Ectodermal cell (in vitro differentiated cells): Measurements from ENCODE around the gene PHC1.
A peak's percentile ranks its signal among the peaks of the same experiment; 100 is the strongest.

Source experiments
- H3K27ac ChIP-seq: 2 replicates; pipeline ENCODE4 v1.7.0; 2013; ENCODE audit warnings: mild to moderate bottlenecking, low read depth, low read length; ENCODE audit not compliant: insufficient read depth, poor library complexity, severe bottlenecking
- H3K27me3 ChIP-seq: 2 replicates; pipeline ENCODE4 v1.7.0; 2013; ENCODE audit warnings: mild to moderate bottlenecking, low read length; ENCODE audit not compliant: insufficient read depth, control insufficient read depth, poor library complexity, severe bottlenecking
- H3K36me3 ChIP-seq: one replicate; pipeline ENCODE4 v1.7.0; 2013; ENCODE audit warnings: low read length; ENCODE audit not compliant: control insufficient read depth, insufficient read depth
- H3K4me1 ChIP-seq: one replicate; pipeline ENCODE4 v1.7.0; 2013; ENCODE audit warnings: low read length; ENCODE audit not compliant: control insufficient read depth, insufficient read depth
- H3K4me3 ChIP-seq: 2 replicates; pipeline ENCODE4 v1.7.0; 2013; ENCODE audit warnings: low read depth, low read length, control low read depth; ENCODE audit not compliant: insufficient read depth
- H3K9me3 ChIP-seq: 2 replicates; pipeline ENCODE4 v1.7.0; 2013; ENCODE audit warnings: mild to moderate bottlenecking, low read length, moderate library complexity; ENCODE audit not compliant: control insufficient read depth
- WGBS, 2 experiments: methylation state at CpG; one replicate each; pipeline ENCODE4 v1.1.7; 2013; ENCODE audit warnings: missing lambda C conversion rate in 2 of 2; 5-methylcytosine and 5-hydroxymethylcytosine counted together

The PHC1 gene

DNA sequence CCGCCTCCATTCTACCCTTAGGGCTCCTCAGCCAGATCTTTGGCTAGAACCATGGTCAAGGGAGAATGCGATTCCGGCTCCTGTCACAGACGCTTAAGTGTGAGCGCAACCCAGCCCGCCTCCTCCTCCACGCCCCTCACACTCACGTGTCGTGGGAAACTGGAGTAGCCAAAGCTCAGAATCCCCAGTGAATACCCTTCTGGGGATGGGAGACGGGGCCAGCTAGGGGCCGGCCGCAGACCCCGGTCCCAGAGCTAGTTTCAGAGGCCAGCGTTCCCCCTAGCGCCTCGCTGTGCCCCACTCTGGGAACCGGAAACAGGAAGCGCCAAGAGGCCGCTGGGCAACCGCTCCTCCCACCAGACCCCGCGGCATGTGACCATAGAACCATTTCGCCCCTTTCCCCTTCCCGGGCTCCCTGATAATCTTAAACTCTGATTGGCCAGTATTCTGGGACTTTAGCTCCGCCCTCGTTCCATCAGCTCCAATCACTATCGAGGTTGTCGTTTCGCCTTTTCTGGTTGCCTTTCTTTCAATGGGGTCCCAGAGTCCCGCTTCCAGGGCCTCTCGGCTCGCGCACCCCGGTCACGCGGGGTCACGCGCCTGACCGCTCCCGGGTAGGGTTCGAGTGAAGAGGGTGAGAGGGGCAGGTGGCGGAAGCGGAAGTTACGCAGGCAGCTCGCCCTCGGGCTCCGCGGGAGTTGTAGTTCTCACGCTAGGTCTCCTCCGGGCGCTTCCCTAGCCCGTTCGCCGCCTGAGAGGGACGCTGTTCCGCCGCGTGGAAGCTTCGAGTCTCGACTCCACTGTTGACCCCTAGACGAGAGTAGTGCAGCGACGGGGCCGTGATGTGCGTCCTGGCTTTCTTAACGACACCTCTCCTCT lies 35.3 kb downstream of the PHC1 start, which contains the start of gene M6PR:
M6PR (minus strand) TSS at position 304 of the 879 bp plus-strand sequence. CDS start 3,241 bp downstream, outside the sequence.
- no peaks in the 10 kb centered on the region for H3K9me3 ChIP-seq
- peaks cover 18% of the 10 kb centered on the region for H3K36me3 ChIP-seq
- peak within 1 kb of the TSS; percentile 59 for H3K4me3 ChIP-seq
- H3K4me1 ChIP-seq: peaks cover 3% of the 10 kb centered on the region
- 0% methylated on average over 66 of the region's 66 CpGs for WGBS, 2 experiments
- H3K27ac ChIP-seq: peak within 1 kb of the TSS; percentile 96
- no peaks in the 10 kb centered on the region for H3K27me3 ChIP-seq

DNA sequence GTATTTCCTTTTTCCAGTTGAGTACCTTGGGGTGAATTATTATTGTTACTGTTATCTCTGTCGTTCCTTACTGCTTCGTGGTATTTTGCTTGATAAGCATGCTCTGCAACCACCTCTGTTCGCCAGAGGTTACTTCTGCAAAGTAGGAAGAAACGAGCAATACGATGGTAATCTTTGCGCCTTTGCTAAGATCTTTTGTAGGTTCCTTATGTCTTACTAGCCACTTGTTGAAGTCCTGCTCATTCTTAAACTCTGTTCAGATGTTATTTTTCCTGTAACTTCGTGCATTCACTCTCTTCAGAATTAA lies 35.9 kb downstream of the PHC1 start:
- Histone ChIP-seq H3K4me3 (peak overlapping the region; percentile 59), H3K9me3 (no peaks in the 10 kb centered on the region), H3K27me3 (no peaks in the 10 kb centered on the region), H3K4me1 (peaks cover 3% of the 10 kb centered on the region), H3K36me3 (peaks cover 12% of the 10 kb centered on the region), H3K27ac (peak overlapping the region; percentile 96)
- 6 to 7% methylated on average over 7 of the region's 7 CpGs for WGBS, 2 experiments

DNA sequence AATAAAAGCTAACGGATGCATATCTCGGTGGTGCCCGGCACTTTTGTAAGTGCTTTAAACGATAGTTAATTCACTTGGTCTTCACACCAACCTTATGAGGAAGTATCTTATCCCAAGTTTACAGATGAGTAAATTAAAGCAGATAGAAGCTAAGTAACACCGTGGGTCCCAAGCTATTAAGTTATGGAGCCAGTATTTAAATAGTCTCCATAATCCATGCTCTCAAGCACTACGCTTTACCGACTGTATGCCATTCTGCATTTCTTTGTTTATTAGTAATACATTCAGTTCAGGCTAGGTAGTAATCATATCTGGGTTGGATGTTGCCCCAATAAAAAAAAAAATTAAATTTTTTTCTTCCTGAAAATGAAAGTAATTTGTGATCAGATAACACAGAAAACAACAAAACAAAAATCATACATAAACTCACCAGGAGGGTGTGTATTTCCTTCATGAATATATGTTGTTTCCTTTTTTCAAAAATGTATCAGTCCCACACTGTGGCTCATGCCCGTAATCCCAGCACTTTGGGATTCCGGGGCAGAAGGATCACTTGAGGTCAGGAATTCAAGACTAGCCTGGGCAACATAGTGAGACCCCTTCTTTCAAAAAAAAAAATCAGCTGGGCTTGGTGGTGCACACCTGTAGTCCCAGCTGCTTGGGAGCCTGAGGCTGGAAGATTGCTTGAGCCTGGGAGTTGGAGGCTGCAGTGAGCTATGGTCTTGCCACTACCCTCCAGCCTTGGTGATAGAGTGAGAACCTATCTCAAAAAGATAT lies 36.6 kb downstream of the PHC1 start:
- no peak overlapping the region for H3K27ac ChIP-seq
- 86 to 90% methylated on average over 9 of the region's 9 CpGs for WGBS, 2 experiments

DNA sequence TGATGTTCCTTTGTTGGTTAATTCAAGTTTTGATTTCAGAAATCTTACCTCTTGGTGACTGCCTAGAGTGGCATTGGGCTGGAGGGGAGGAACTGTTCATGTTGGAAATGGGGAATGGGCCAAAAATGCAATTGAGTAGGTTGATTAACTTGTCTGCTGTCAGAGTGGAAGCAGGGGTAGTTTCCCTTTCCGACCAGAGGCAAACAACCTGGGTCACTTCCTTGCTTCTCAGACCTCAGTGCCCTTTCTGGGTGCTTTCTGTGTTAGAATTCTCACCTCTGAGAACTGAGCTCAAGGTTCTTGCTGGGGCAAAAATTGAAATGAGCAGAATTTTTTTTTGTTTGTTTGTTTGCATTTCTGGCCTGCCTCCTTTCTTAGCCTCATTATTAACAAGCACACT lies 37.4 kb downstream of the PHC1 start:
- Histone ChIP-seq H3K4me3 (no peak overlapping the region), H3K27me3 (no peaks in the 10 kb centered on the region), H3K9me3 (no peaks in the 10 kb centered on the region), H3K36me3 (peaks cover 7% of the 10 kb centered on the region), H3K4me1 (peaks cover 3% of the 10 kb centered on the region), H3K27ac (no peak overlapping the region)
- 93 to 94% methylated on average over 1 of the region's 1 CpG for WGBS, 2 experiments

More for the DNA sequence above, 36.6 kb downstream of the PHC1 start:
- Histone ChIP-seq H3K9me3 (no peaks in the 10 kb centered on the region), H3K4me1 (peaks cover 3% of the 10 kb centered on the region), H3K4me3 (peak overlapping the region; percentile 59), H3K36me3 (peaks cover 7% of the 10 kb centered on the region), H3K27me3 (no peaks in the 10 kb centered on the region)

DNA sequence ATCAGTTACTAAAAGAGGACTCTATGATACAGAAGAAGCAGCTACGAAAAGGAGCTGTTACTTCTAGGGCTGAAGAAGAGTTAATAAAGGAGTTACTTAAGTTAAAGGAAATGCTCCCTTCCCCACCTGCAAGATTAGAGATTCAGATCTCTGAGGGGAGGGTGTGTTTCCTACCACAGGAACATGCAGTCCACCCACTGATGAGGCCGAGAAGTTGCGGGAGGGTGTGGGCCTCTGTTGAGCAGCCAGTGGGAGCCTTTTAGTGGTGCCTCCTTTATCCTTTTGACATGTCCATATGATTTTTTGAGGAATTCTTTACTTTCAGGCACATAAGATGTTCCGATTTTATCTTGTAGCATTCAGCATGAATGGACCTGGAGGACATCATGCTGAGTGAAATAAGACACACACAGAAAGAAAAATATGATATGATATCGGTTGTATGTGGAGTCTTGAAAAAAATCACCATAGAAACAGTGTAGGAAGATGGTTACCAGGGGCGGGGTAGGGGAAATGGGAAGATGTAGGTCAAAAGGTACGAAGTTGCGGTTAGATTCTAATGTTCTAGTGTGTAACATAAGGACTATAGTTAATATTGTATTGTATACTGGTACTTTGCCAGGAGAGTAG lies 39.6 kb downstream of the PHC1 start:
- Histone ChIP-seq H3K4me1 (no peaks in the 10 kb centered on the region), H3K36me3 (peaks cover 7% of the 10 kb centered on the region), H3K27ac (no peak overlapping the region), H3K9me3 (no peaks in the 10 kb centered on the region), H3K27me3 (no peaks in the 10 kb centered on the region), H3K4me3 (no peak overlapping the region)
- 92 to 96% methylated on average over 8 of the region's 8 CpGs for WGBS, 2 experiments

DNA sequence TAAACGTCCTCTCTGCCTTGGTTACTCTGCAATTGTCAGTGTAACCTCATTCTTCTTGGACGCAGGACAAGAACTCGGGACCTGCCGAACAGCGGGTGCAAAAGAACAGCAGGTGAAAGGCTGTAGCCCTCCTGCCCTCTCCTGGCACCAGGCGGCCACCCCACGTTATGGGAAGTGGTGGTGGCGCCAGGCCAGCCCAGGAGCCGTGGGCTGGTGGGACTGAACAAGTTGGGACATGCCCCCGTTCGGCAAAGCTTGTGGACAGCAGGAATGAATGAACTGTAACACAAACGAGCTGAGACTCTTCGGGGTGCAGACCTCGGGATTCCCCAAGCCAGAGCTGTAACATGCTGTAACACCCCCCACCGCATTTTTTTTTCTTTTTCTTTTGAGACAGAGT lies 41.8 kb downstream of the PHC1 start:
- Histone ChIP-seq H3K9me3 (no peaks in the 10 kb centered on the region), H3K4me3 (no peak overlapping the region), H3K36me3 (peaks cover 7% of the 10 kb centered on the region), H3K4me1 (no peaks in the 10 kb centered on the region), H3K27me3 (no peaks in the 10 kb centered on the region), H3K27ac (no peak overlapping the region)
- 91% methylated on average over 15 of the region's 15 CpGs for WGBS, 2 experiments

DNA sequence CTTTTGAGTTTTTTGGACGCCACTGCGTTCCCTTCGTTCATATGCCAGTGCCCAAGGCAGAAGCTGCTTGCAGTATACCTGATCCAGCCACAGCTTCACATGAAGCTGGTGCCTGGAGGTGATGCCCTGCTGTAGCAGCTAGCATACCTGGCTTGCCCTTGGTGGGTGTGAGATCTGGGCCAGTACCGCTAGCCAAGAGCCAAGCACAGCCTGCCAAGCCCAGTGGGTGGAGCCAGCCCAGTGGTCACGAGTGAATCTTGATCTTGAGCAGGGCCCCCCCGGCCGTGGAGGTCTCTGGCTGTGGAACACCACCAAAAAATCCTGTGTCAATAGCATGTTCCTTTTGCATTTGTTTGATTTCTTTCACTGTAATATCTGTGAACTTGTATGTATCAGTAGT lies 42.5 kb downstream of the PHC1 start:
- H3K36me3 ChIP-seq: peaks cover 7% of the 10 kb centered on the region
- WGBS, 2 experiments: 94 to 96% methylated on average over 7 of the region's 7 CpGs
- H3K9me3 ChIP-seq: no peaks in the 10 kb centered on the region
- no peaks in the 10 kb centered on the region for H3K4me1 ChIP-seq
- H3K4me3 ChIP-seq: no peak overlapping the region
- no peaks in the 10 kb centered on the region for H3K27me3 ChIP-seq
- no peak overlapping the region for H3K27ac ChIP-seq

DNA sequence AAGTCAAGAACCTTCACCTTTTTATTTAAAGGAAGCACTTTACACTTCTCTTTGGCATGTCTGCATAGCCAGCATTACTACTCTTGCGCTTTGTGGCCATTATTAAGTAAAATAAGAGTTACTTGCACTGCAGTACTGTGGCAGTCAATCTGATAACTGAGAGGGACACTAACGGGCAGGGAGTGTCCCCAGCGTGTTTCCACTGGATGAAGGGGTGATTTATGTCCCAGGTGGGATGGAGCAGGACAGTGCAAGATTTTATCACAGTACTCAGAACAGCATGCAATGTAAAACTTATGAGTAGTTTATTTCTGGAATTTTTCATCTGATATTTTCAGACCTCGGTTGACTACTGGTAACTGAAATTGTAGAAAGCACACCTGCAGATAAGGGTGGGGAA lies 43.3 kb downstream of the PHC1 start:
- no peaks in the 10 kb centered on the region for H3K4me1 ChIP-seq
- 93 to 98% methylated on average over 4 of the region's 4 CpGs for WGBS, 2 experiments
- H3K4me3 ChIP-seq: no peak overlapping the region
- H3K9me3 ChIP-seq: no peaks in the 10 kb centered on the region
- peaks cover 7% of the 10 kb centered on the region for H3K36me3 ChIP-seq
- H3K27me3 ChIP-seq: no peaks in the 10 kb centered on the region
- no peak overlapping the region for H3K27ac ChIP-seq

DNA sequence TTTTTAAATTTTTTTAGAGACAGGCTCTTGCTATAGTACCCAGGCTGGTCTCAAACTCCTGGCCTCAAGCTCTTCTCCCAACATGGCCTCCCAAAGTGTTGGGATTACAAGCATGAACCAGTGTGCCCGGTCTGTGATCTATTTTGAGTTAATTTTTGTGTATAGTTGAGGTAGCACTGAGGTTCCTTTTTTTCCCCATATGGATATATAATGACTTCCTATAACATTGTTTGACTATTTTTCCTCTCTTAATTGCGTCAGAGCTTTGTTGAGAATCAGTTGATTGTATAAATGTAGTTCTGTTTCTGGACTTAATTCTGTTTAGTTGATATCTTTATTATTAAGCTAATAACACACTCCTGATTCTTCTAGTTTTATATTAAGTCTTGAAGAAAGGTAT lies 43.8 kb downstream of the PHC1 start:
- H3K4me3 ChIP-seq: no peak overlapping the region
- H3K27me3 ChIP-seq: no peaks in the 10 kb centered on the region
- H3K36me3 ChIP-seq: peaks cover 3% of the 10 kb centered on the region
- H3K4me1 ChIP-seq: no peaks in the 10 kb centered on the region
- no CpG with 5 or more reads among the region's 2 CpGs for WGBS, 2 experiments
- H3K9me3 ChIP-seq: no peaks in the 10 kb centered on the region
- H3K27ac ChIP-seq: no peak overlapping the region

DNA sequence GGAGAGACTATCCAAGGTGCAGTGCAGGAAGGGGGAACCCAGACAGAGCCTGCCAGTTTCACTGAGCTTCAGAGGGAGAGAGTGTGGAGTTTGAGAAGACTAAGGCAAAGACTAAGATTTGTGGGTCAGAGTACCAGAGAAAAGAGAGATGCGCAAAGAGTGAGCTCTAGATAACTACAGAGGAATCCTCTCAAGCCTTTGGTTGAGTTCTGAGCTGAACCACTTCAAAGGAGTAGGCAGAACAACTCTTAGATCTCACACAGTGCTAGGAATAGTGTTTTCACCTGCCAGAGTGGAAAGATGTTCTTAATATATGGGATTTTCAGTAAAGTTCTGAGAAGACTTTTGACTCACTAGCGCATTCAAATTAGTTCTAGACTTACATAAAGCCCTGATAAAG lies 45.9 kb downstream of the PHC1 start:
- H3K4me3 ChIP-seq: no peak overlapping the region
- no peak overlapping the region for H3K27ac ChIP-seq
- no peaks in the 10 kb centered on the region for H3K9me3 ChIP-seq
- 94 to 95% methylated on average over 2 of the region's 2 CpGs for WGBS, 2 experiments
- no peaks in the 10 kb centered on the region for H3K4me1 ChIP-seq
- no peaks in the 10 kb centered on the region for H3K27me3 ChIP-seq
- H3K36me3 ChIP-seq: no peaks in the 10 kb centered on the region
